Activated CD4-positive, alpha-beta T cell treated with anti-CD3 and anti-CD28 coated beads, Interleukin-2, amount 10 ng/mL, durations not matched to agents 24 days and 14 days (primary cell): ENCODE data around the gene LCTL. TPM values are rescaled to one million over a fixed set of nuclear protein-coding genes. Genes with fewer than 3 reads are reported as not detected.
A peak's percentile ranks its signal among the peaks of the same experiment; 100 is the strongest.

Experiments
- DNase-seq: peaks from one replicate; pipeline ENCODE4 v3.0.0; 2022
- H3K27ac Mint-ChIP-seq: one replicate; pipeline ENCODE4 v1.8.0; 2022; ENCODE audit warnings: mild to moderate bottlenecking, mixed read lengths
- H3K27me3 Mint-ChIP-seq: one replicate; pipeline ENCODE4 v1.8.0; 2022; ENCODE audit warnings: mixed read lengths
- H3K36me3 Mint-ChIP-seq: one replicate; pipeline ENCODE4 v1.8.0; 2022; ENCODE audit warnings: low read depth, mild to moderate bottlenecking, mixed read lengths
- H3K4me1 Mint-ChIP-seq: one replicate; pipeline ENCODE4 v1.8.0; 2021; ENCODE audit warnings: mixed read lengths
- H3K4me3 Mint-ChIP-seq: one replicate; pipeline ENCODE4 v1.8.0; 2022; ENCODE audit warnings: mild to moderate bottlenecking, moderate library complexity, mixed read lengths
- H3K9me3 Mint-ChIP-seq: one replicate; pipeline ENCODE4 v1.8.0; 2021; ENCODE audit warnings: mixed read lengths
- intact Hi-C: fragments of 100-400 bp; cut with micrococcal nuclease; formaldehyde crosslinking; loops from one replicate; pipeline ENCODE4 v1.15.1; 2023
- total RNA-seq: library from RNA; stranded (reverse); gene quantifications from 2 replicates; pipeline ENCODE4 v1.2.3, GENCODE V29; 2022

LCTL gene, protein sequence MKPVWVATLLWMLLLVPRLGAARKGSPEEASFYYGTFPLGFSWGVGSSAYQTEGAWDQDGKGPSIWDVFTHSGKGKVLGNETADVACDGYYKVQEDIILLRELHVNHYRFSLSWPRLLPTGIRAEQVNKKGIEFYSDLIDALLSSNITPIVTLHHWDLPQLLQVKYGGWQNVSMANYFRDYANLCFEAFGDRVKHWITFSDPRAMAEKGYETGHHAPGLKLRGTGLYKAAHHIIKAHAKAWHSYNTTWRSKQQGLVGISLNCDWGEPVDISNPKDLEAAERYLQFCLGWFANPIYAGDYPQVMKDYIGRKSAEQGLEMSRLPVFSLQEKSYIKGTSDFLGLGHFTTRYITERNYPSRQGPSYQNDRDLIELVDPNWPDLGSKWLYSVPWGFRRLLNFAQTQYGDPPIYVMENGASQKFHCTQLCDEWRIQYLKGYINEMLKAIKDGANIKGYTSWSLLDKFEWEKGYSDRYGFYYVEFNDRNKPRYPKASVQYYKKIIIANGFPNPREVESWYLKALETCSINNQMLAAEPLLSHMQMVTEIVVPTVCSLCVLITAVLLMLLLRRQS
- total RNA-seq = not detected in 2 replicates

DNA sequence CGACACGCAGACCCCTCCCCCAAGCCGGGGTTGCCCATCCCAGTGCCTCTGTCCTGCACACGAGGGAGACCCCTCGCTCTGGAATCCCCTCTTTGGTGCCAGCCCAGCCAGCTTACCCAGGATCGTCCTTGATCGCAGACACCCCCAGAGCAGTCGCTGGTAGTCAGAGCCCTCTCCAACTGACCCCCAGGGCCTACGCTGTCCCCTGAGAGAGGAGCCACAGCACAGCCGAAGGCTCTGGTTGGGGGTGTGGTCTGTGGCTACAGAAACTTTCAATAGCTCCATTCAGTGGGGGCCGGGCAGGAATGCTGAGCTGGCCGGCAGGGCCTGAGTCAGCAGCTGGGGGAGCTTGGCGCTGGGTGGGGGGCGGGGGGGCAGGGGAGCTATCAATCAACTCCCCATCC is at the start of gene LCTL:
Gene LCTL, minus strand, starts transcription at position 258 of the 404 bp plus-strand sequence. CDS start 633 bp downstream, outside the sequence.
- Mint-ChIP-seq H3K27ac (peak within 1 kb of the TSS; percentile 43), H3K9me3 (no peaks in the 10 kb centered on the region), H3K36me3 (no peaks in the 10 kb centered on the region), H3K4me3 (peak within 1 kb of the TSS; percentile 43), H3K4me1 (peaks cover 7% of the 10 kb centered on the region), H3K27me3 (no peaks in the 10 kb centered on the region)
- DNase-seq = no peak
- intact Hi-C loops = no loop called here

DNA sequence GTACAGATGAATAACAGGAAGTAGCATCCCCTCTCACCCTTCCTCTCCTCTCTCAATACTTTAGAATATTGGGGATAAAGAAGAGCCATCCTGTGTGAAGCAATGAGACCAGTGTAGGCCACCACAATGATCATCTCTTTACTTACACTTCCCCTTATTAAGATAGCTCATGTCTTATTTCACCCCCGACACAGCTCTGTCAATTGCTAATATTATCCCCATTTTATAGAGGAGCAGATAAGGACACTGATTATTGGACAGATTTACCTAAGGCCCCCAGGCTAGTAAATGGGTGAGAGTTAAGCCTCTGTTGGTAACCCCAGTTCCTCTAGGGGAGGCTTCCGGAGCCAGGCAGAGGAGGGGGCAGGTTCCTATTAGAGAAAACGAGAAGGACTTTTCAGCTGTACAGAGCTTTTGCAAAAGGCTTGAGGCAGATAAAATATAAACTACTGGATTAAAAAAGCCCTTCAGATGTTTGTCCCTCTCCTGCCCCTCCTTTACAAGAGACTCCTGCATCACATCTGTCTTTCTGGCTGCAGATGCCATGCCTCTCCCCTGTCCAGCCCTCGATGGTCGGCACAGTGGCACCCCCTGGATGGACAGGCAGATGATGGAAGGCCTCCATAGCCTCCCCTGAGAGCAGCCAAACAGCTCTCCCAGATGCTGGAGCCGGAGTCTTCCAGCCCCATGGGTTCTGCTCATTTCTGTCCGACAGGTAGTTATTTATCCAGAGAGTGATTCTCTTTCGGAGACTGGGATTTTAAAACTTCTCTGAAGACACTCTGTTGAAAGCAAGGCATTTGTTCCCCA is 49.4 kb upstream of the LCTL start:
- Mint-ChIP-seq H3K27ac (no peak overlapping the region), H3K36me3 (no peaks in the 10 kb centered on the region), H3K4me3 (no peak overlapping the region), H3K27me3 (no peaks in the 10 kb centered on the region), H3K4me1 (peaks cover 6% of the 10 kb centered on the region), H3K9me3 (no peaks in the 10 kb centered on the region)
- no peak for DNase-seq
- intact Hi-C loops = loop anchor here (10.0 kb wide), 1 partner anchor 90 kb away; the partner anchor contains the start of gene SMAD6

DNA sequence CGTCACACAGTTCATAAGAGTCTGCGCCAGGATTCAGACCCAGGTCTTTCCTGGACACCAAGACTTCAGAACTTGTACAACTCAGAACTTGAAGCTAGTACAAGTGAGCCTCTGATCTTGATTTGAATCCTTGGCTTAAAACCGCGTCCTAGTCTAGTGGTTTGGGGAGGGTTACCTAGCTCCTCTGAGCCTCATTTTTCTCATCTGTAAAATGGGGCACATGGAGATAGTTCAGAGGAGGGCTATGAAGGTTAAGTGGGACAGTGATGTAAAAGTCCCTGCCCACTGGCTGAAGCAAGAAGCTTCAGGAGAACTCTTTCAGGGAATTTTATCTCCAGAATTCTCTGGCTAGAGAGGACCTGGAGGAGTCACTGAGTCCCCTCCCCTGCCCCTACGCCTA is 48.7 kb upstream of the LCTL start:
- no peaks in the 10 kb centered on the region for H3K36me3 Mint-ChIP-seq
- no peaks in the 10 kb centered on the region for H3K27me3 Mint-ChIP-seq

DNA sequence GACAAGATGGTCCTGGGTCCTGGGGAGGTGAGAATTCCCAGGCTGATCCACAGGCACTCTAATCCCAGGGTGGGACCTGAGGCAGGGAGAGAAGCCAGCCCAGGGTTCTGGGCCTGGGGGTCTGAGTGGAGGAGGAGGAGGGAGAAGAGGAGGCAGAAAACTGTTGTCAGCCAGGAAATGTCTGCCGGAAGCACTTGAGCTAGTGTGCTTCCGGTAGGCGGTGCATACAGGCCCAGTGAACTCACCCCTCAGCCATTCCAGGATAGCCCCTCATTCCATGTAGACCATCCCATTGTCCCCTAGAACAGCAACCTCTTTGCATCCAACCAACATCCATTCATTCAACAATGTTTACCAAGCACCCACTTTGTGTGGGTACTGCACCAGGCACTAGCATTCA is 47.9 kb upstream of the LCTL start:
- Mint-ChIP-seq H3K36me3 (no peaks in the 10 kb centered on the region), H3K4me3 (no peak overlapping the region), H3K27ac (peak overlapping the region; percentile 65), H3K9me3 (no peaks in the 10 kb centered on the region), H3K4me1 (peaks cover 6% of the 10 kb centered on the region), H3K27me3 (no peaks in the 10 kb centered on the region)
- intact Hi-C loops = loop anchor here (10.0 kb wide), 1 partner anchor 91 kb away; the partner anchor contains the start of gene SMAD6
- no peak for DNase-seq

More for the DNA sequence above, 48.7 kb upstream of the LCTL start:
- no peak for DNase-seq
- Mint-ChIP-seq H3K4me1 (peaks cover 6% of the 10 kb centered on the region), H3K9me3 (no peaks in the 10 kb centered on the region), H3K4me3 (no peak overlapping the region), H3K27ac (no peak overlapping the region)
- intact Hi-C loops = loop anchor here (10.0 kb wide), 1 partner anchor 90 kb away; the partner anchor contains the start of gene SMAD6

DNA sequence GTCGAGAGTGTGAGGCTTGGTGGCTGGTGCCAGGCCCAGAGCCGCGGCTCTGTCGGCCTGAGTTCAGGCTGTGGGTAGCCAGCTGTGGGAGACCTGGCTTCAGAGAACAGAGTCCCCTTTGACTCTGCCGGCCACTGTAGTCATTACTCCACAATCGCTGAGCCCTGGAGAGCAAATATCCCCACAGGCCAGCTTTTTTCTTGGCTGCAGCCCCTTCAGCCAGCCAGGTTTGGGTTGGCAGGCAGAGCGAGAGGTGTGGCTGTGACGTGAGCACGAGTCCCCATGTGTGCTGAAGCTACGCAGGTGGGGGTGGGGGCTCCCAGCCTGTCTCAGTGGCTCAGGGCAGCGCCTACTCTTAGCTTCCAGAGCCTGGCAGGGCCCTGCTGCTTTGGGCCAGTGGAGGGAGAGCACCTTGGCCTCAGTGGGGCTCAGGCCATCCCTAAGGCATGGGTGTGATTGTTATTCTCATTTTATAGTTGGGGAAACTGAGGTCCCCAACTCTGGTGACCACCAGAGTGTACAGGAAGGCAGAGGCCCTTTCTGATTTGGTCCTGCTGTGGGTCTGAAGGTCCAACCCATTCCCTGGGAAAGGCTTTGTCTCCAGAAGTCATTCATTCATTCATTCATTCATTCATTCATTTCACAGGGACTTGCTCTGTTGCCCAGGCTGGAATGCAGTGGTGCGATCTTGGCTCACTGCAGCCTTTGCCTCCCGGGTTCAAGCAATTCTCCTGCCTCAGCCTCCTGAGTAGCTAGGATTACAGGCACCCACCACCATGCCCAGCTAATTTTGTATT is 45.7 kb upstream of the LCTL start:
- Mint-ChIP-seq H3K27me3 (peaks cover 1% of the 10 kb centered on the region), H3K9me3 (no peaks in the 10 kb centered on the region), H3K4me3 (no peak overlapping the region), H3K27ac (no peak overlapping the region), H3K4me1 (peaks cover 6% of the 10 kb centered on the region), H3K36me3 (no peaks in the 10 kb centered on the region)
- no peak for DNase-seq
- intact Hi-C loops = loop anchor here (10.0 kb wide), 1 partner anchor 93 kb away; the partner anchor contains the start of gene SMAD6

DNA sequence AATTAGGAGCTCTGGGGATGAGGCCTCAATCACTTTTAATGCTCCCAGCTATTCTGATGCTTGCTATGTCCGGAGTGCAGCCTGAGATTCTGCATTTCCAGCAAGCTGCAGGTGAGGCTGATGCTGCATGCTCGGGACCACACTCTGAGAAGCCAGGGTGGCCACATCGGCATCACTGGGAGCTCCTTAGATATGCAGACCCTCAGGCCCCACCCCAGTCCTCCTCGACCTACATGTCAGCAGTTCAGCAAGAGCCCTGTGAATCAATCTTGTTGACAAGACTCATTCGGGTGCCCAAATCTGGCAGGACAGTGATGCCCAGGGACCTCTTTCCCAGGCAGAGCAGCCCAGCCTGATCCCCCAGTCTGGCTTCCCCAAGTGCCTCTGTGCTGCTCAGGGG is 44.1 kb upstream of the LCTL start:
- Mint-ChIP-seq H3K4me3 (no peak overlapping the region), H3K27me3 (peaks cover 1% of the 10 kb centered on the region), H3K9me3 (no peaks in the 10 kb centered on the region), H3K36me3 (no peaks in the 10 kb centered on the region), H3K4me1 (peaks cover 5% of the 10 kb centered on the region), H3K27ac (no peak overlapping the region)
- DNase-seq = no peak
- intact Hi-C loops = loop anchor here (10.0 kb wide), 1 partner anchor 95 kb away; the partner anchor contains the start of gene SMAD6

DNA sequence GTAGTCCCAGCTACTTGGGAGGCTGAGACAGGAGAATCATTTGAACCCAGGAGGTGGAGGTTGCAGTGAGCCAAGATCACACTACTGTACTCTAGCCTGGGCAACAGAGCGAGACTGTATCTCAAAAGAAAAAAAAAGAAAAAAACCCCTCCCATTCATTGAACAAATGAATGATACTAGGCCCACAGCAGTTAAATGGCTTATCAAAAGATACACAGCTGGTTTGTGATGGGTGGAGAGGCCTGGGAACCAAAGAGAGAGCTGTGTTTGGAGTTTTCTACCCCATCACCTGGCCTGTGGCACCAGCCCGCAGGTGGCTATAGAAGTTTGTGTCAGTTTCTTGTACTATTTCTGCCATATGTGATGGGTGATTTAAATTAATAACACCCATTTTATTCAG is 43.1 kb upstream of the LCTL start:
- Mint-ChIP-seq H3K27ac (no peak overlapping the region), H3K9me3 (no peaks in the 10 kb centered on the region), H3K4me3 (no peak overlapping the region), H3K4me1 (peaks cover 3% of the 10 kb centered on the region), H3K27me3 (peaks cover 1% of the 10 kb centered on the region), H3K36me3 (no peaks in the 10 kb centered on the region)
- intact Hi-C loops = no loop called here
- no peak for DNase-seq

DNA sequence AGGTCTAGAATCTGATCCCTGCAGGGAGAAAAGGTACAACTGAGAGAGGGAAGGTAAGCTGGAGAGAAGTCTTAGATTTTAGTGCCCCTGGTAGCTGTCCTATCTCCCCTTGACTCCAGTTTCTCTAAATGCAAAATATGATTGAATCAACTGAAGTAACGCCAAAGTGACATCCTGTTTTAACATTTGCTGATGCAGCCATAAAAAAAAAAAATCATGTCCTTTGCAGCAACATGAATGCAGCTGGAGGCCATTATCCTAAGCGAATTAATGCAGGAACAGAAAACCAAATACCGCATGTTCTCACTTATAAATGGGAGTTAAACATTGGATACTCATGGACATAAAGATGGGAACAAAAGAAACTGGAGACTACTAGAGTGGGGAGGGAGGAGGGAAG is 42.4 kb upstream of the LCTL start:
- Mint-ChIP-seq H3K9me3 (no peaks in the 10 kb centered on the region), H3K27me3 (peaks cover 4% of the 10 kb centered on the region), H3K4me3 (no peak overlapping the region), H3K4me1 (no peaks in the 10 kb centered on the region), H3K27ac (no peak overlapping the region), H3K36me3 (no peaks in the 10 kb centered on the region)
- no peak for DNase-seq
- intact Hi-C loops = no loop called here

DNA sequence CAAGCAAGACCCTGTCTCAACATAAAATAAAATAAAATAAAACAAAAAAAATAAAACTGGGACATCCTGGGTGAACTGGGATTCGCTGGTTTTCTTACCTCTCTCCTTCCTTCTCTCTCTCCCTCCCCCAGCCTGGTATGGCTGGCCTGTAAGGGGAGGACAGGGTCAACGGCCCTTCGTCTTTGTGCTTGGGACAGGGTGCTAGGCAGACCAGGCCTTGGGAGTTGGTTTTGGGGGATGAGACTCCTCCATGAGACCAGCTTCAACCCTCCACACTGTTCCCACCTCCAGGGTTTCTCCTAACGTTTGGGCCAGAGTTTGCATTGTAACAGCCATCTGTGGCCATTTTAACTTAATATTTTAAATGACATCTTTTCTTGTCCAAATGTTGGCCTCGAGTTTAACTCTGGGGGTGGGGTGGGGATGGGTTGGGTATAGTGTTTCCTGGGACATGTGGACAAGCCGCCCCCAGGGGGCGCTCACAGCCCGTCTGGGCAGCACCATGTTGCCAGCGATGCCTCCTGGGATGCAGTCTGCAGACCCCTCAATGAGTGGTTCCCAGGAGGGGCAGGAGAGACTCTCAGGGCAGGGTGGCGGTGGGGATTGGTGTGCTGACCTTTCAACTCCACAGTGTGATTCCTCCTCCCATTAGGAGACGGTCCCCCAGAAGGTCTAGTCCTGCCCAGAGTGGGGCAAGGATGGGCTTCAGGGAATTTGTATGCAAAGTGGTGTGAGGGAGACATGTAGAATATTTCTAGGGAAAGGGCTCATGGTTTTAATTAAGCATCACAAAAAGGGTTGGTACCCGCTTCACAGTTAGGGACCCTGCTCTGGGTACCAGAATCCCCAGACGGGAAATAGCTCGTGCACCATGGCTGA is 37.7 kb upstream of the LCTL start:
- Mint-ChIP-seq H3K4me3 (no peak overlapping the region), H3K36me3 (no peaks in the 10 kb centered on the region), H3K4me1 (peaks cover under 1% of the 10 kb centered on the region), H3K27ac (no peak overlapping the region), H3K9me3 (no peaks in the 10 kb centered on the region), H3K27me3 (peaks cover 9% of the 10 kb centered on the region)
- intact Hi-C loops = loop anchor here (1.0 kb wide), 2 partner anchors 171 to 248 kb away; no protein-coding TSS in a partner anchor
- peak; percentile 90 for DNase-seq

DNA sequence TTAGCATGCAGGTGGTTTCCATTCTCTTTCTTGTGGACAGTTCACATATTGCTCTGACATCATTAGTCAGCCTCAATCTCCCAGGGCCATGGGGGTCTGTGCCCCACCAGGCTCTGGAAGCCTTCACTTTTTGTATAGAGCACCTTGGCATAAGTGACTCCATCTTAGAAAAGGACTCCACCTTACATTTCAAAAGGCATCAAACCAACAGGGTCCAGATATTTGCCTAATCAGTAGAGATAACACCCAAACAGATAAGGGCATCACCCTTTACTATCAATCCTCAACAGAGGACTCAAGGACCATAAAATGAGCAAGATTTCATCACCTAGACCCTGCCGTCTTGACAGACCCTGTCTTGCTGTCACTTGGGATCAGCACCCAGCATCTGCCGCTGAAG is 35.7 kb upstream of the LCTL start:
- no peaks in the 10 kb centered on the region for H3K9me3 Mint-ChIP-seq
- peaks cover 8% of the 10 kb centered on the region for H3K4me1 Mint-ChIP-seq
- intact Hi-C loops = no loop called here
- no peaks in the 10 kb centered on the region for H3K36me3 Mint-ChIP-seq
- DNase-seq = no peak
- H3K4me3 Mint-ChIP-seq = no peak overlapping the region
- peaks cover 8% of the 10 kb centered on the region for H3K27me3 Mint-ChIP-seq
- H3K27ac Mint-ChIP-seq = no peak overlapping the region

DNA sequence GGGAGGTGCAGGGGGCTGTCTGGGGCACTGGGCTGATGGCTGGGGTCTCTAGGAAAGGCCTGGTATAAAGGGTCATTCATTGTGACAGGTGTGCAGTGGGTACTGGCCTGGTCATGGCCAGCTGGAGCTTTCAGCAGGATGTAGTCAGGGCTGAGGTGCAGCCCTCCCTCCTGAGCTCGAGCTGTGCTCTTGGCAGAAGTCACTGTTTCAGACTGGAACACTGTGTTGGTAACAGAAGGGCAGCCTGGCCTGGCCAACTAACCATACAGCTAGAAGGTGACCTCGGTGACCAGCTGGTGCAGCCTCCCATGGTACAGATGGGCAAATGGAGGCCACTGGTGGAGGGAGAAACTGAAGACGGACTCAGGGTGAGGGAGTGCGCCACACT is 34.4 kb upstream of the LCTL start:
- Mint-ChIP-seq H3K4me3 (no peak overlapping the region), H3K27ac (no peak overlapping the region), H3K36me3 (no peaks in the 10 kb centered on the region), H3K9me3 (no peaks in the 10 kb centered on the region), H3K27me3 (peaks cover 8% of the 10 kb centered on the region), H3K4me1 (peaks cover 8% of the 10 kb centered on the region)
- intact Hi-C loops = no loop called here
- DNase-seq = no peak

DNA sequence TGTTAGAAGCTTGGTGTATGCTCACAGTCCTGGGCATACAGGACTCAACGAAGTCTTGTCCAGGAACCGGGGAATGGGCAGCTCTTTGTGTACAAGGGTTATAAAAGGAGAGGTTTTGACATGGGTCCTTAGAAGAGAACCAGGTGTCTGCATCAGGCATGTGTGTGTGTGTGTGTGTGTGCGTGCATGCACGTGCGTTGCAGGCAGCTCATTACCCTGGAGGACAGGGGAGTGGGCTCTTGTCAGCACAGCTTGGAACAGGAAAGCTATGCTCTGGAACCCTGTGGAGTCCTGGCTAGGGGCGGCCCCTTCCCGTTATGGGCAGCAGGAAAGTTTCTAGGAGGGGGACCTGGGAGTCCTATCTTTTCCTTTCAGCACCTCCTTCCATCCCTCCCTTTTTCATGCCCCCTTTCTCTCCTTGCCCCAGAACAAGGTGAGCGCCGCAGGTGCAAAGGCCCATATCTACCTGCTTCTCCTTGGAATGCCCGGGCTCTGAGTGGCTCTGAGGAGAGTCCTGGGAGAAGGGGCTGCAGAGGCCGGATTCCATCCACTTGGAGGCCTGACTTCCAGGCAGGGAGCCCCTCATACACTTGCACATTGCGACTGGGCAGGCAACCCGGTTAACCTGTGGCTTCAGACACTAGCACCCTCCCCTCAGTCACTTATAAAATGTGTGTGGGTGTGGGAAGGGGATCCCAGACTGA is 33.9 kb upstream of the LCTL start:
- peaks cover 8% of the 10 kb centered on the region for H3K4me1 Mint-ChIP-seq
- H3K36me3 Mint-ChIP-seq = no peaks in the 10 kb centered on the region
- no peak overlapping the region for H3K27ac Mint-ChIP-seq
- H3K4me3 Mint-ChIP-seq = no peak overlapping the region
- no peaks in the 10 kb centered on the region for H3K9me3 Mint-ChIP-seq
- no peak for DNase-seq
- H3K27me3 Mint-ChIP-seq = peaks cover 11% of the 10 kb centered on the region
- intact Hi-C loops = no loop called here
